ENCODE measurements around the gene GRIK3. TPM values are rescaled to one million over a fixed set of nuclear protein-coding genes. Genes with fewer than 3 reads are reported as not detected.

GRIK3 gene
- total RNA-seq, 2 donors from 2014 or later: 0.20 to 1.2 TPM

GRCh38 chr1:36787312-36787913 is 246.9 kb downstream of the GRIK3 start:
- Histone ChIP-seq H3K4me1 (no peaks in the 10 kb centered on the region), H3K36me3 (no peaks in the 10 kb centered on the region), H3K27ac (no peak overlapping the region), H3K27me3 (no peaks in the 10 kb centered on the region), H3K9me3 (no peaks in the 10 kb centered on the region), H3K4me3 (no peak overlapping the region), H3K9ac (ENCODE audit: low read depth in 2 of 2, low read length in 2 of 2) (no peak overlapping the region)
- no peak for TF ChIP-seq CTCF (IDR thresholded peaks at IDR 0.05)
- intact Hi-C loops (cut with DNase I): no loop called here
- no peak for DNase-seq

- intact Hi-C loops (cut with DNase I): no loop called here
- Histone ChIP-seq H3K36me3 (no peaks in the 10 kb centered on the region), H3K4me1 (no peaks in the 10 kb centered on the region), H3K4me3 (no peak overlapping the region), H3K9ac (ENCODE audit: low read depth in 2 of 2, low read length in 2 of 2) (no peak overlapping the region), H3K9me3 (no peaks in the 10 kb centered on the region), H3K27ac (no peak overlapping the region), H3K27me3 (no peaks in the 10 kb centered on the region)
- DNase-seq: no peak
- no peak for TF ChIP-seq CTCF (IDR thresholded peaks at IDR 0.05)
These were observed 247.9 kb downstream of the GRIK3 start for GRCh38 chr1:36786425-36786824.

GRCh38 chr1:36784147-36784859 is 250.0 kb downstream of the GRIK3 start:
- Histone ChIP-seq H3K36me3 (no peaks in the 10 kb centered on the region), H3K4me3 (no peak overlapping the region), H3K4me1 (no peaks in the 10 kb centered on the region), H3K9me3 (no peaks in the 10 kb centered on the region), H3K27ac (no peak overlapping the region), H3K9ac (ENCODE audit: low read depth in 2 of 2, low read length in 2 of 2) (no peak overlapping the region), H3K27me3 (no peaks in the 10 kb centered on the region)
- TF ChIP-seq CTCF (IDR thresholded peaks at IDR 0.05): no peak
- DNase-seq: no peak
- intact Hi-C loops (cut with DNase I): no loop called here

GRCh38 chr1:36783475-36783874 is 250.8 kb downstream of the GRIK3 start:
- intact Hi-C loops (cut with DNase I): no loop called here
- TF ChIP-seq CTCF (IDR thresholded peaks at IDR 0.05): no peak
- no peak overlapping the region for H3K4me3 ChIP-seq
- H3K9ac ChIP-seq (ENCODE audit: low read depth in 2 of 2, low read length in 2 of 2): no peak overlapping the region
- no peak overlapping the region for H3K27ac ChIP-seq
- H3K4me1 ChIP-seq: no peaks in the 10 kb centered on the region
- DNase-seq: no peak
- no peaks in the 10 kb centered on the region for H3K36me3 ChIP-seq
- no peaks in the 10 kb centered on the region for H3K9me3 ChIP-seq
- no peaks in the 10 kb centered on the region for H3K27me3 ChIP-seq

- H3K36me3 ChIP-seq: no peaks in the 10 kb centered on the region
- intact Hi-C loops (cut with DNase I): no loop called here
- H3K9ac ChIP-seq (ENCODE audit: low read depth in 2 of 2, low read length in 2 of 2): no peak overlapping the region
- H3K4me3 ChIP-seq: no peak overlapping the region
- DNase-seq: peak; percentile 23
- TF ChIP-seq CTCF (IDR thresholded peaks at IDR 0.05): no peak
- H3K27ac ChIP-seq: no peak overlapping the region
- H3K27me3 ChIP-seq: no peaks in the 10 kb centered on the region
- H3K4me1 ChIP-seq: no peaks in the 10 kb centered on the region
- no peaks in the 10 kb centered on the region for H3K9me3 ChIP-seq
These were observed 251.5 kb downstream of the GRIK3 start for GRCh38 chr1:36782785-36783184.

Data from colonic mucosa (tissue), 4 donors.